Esophagus squamous epithelium (tissue), 4 donors: ENCODE measurements around the gene MRPS18B.
A peak's percentile ranks its signal among the peaks of the same experiment; 100 is the strongest.

Experiments
- CTCF ChIP-seq, 6 experiments: fragments of 450-650 bp in 4 of 6; fragments of 200-600 bp in 2 of 6; sonication (generic) in 2 of 6; IDR thresholded peaks; one replicate each; pipeline ENCODE4 v1.5.1; 2016 to 2019; ENCODE audit warnings: antibody characterized with exemption in 6 of 6, mild to moderate bottlenecking in 4 of 6, moderate library complexity in 4 of 6
- POLR2A ChIP-seq, 4 donors: fragments of 450-650 bp; IDR thresholded peaks; one replicate each; pipeline ENCODE4 v1.6.1; 2017; ENCODE audit warnings: antibody characterized with exemption in 4 of 4, mild to moderate bottlenecking in 4 of 4, moderate library complexity in 3 of 4

GRCh38 chr6:30571075-30571761 is 46.4 kb upstream of the MRPS18B start, which contains the start of gene ABCF1:
- TF ChIP-seq CTCF (IDR thresholded peaks at IDR 0.05) (peak in 1 of 6 experiments; percentile 4), POLR2A (IDR thresholded peaks at IDR 0.05) (peak in 3 of 4 donors; percentile 35 to 69 (median 49))
